B cell (primary cell): ENCODE measurements around the gene FAM217B. TPM values are rescaled to one million over a fixed set of nuclear protein-coding genes. Genes with fewer than 3 reads are reported as not detected.

Experiments used
- ATAC-seq: fragments of 200-7000 bp; cut with Tn5 transposase; one replicate; pipeline ENCODE4 v1.10.0; 2021; ENCODE audit warnings: low read depth, mild to moderate bottlenecking, moderate number of reproducible peaks, moderate library complexity
- CTCF ChIA-PET: fragments of 350-600 bp; sonication (Branson Sonifier 250); formaldehyde crosslinking; loops from one replicate; lab custom pipeline; 2021; ENCODE audit warnings: antibody characterized with exemption, inconsistent platforms; lab: Charles Lee
- POLR2A ChIA-PET: fragments of 350-600 bp; sonication (Branson Sonifier 250); formaldehyde crosslinking; loops from one replicate; lab custom pipeline; 2021; ENCODE audit warnings: antibody characterized with exemption; lab: Charles Lee
- DNase-seq: peaks from one replicate; pipeline ENCODE4 v3.0.0; 2013
- H2AFZ ChIP-seq: 2 replicates; pipeline ENCODE4 v1.6.1; 2012; ENCODE audit warnings: mild to moderate bottlenecking, low read depth, low read length; ENCODE audit not compliant: insufficient read depth, poor library complexity, severe bottlenecking
- H3K27ac ChIP-seq, 2 donors: 1 replicate in 1 of 2; 2 replicates in 1 of 2; pipeline ENCODE4 v1.5.1; 2012 to 2013; ENCODE audit warnings: low read length in 2 of 2, mild to moderate bottlenecking in 2 of 2, moderate library complexity in 1 of 2
- H3K27me3 ChIP-seq, 4 experiments: fragments of 200-600 bp in 1 of 4; sonication (generic) in 1 of 4; replicated peaks in 1 of 4; 1 replicate in 2 of 4; 2 replicates in 2 of 4; pipeline versions ENCODE4 v1.6.1 to v1.7.0; 2013 to 2016; ENCODE audit warnings: low read length in 3 of 4, mild to moderate bottlenecking in 2 of 4, mixed read lengths in 1 of 4, moderate library complexity in 1 of 4; ENCODE audit not compliant: insufficient read depth in 4 of 4, control insufficient read depth in 3 of 4; ENCODE audit errors: control extremely low read depth in 1 of 4
- H3K36me3 ChIP-seq, 2 experiments: replicated peaks in 1 of 2; 1 replicate in 1 of 2; 2 replicates in 1 of 2; pipeline versions ENCODE4 v1.6.1 to v1.7.1; 2013; ENCODE audit warnings: low read length in 1 of 2; ENCODE audit not compliant: insufficient read depth in 2 of 2, control insufficient read depth in 1 of 2; ENCODE audit errors: control extremely low read depth in 1 of 2, extremely low read depth in 1 of 2
- H3K4me1 ChIP-seq, 2 donors: fragments of 200-600 bp in 1 of 2; sonication (generic) in 1 of 2; 1 replicate in 1 of 2; 2 replicates in 1 of 2; pipeline versions ENCODE4 v1.5.1 to v1.6.1; 2013 to 2017; ENCODE audit warnings: low read length in 2 of 2; ENCODE audit not compliant: control insufficient read depth in 2 of 2, insufficient read depth in 2 of 2
- H3K4me2 ChIP-seq: replicated peaks from 2 replicates; pipeline ENCODE3; 2012; ENCODE audit warnings: mild to moderate bottlenecking, low read depth, low read length; ENCODE audit not compliant: poor library complexity, severe bottlenecking
- H3K4me3 ChIP-seq, 5 experiments: fragments of 200-600 bp in 1 of 5; sonication (generic) in 1 of 5; 1 replicate in 3 of 5; 2 replicates in 2 of 5; pipeline versions ENCODE4 v1.5.1 to v1.7.0; 2011 to 2016; ENCODE audit warnings: low read length in 4 of 5, mild to moderate bottlenecking in 4 of 5, low read depth in 2 of 5, control low read depth in 1 of 5, moderate library complexity in 1 of 5; ENCODE audit not compliant: insufficient read depth in 1 of 5; ENCODE audit errors: control extremely low read depth in 1 of 5, extremely low read depth in 1 of 5
- H3K79me2 ChIP-seq: fragments of 200-600 bp; sonication (generic); one replicate; pipeline ENCODE4 v1.6.0; 2016; ENCODE audit warnings: low read length; ENCODE audit not compliant: control insufficient read depth, insufficient read depth
- H3K9ac ChIP-seq: fragments of 200-600 bp; sonication (generic); 2 replicates; pipeline ENCODE4 v1.6.1; 2017; ENCODE audit warnings: mild to moderate bottlenecking, low read length, moderate library complexity
- H3K9me3 ChIP-seq, 3 donors: one replicate each; pipeline versions ENCODE4 v1.6.1 to v1.7.1; 2013; ENCODE audit warnings: low read length in 2 of 3; ENCODE audit not compliant: control insufficient read depth in 2 of 3, insufficient read depth in 1 of 3; ENCODE audit errors: control extremely low read depth in 1 of 3
- H4K20me1 ChIP-seq: 2 replicates; pipeline ENCODE4 v1.6.0; 2012; ENCODE audit warnings: mild to moderate bottlenecking, low read length; ENCODE audit not compliant: insufficient read depth, control insufficient read depth, poor library complexity, severe bottlenecking
- H3K27ac Mint-ChIP-seq: one replicate; pipeline ENCODE4 v1.8.0; 2021; ENCODE audit warnings: mixed read lengths
- H3K27me3 Mint-ChIP-seq: one replicate; pipeline ENCODE4 v1.8.0; 2021; ENCODE audit warnings: mixed read lengths
- H3K4me1 Mint-ChIP-seq: one replicate; pipeline ENCODE4 v1.8.0; 2021; ENCODE audit warnings: mixed read lengths
- H3K4me3 Mint-ChIP-seq: one replicate; pipeline ENCODE4 v1.8.0; 2021; ENCODE audit warnings: mixed read lengths
- H3K9me3 Mint-ChIP-seq: one replicate; pipeline ENCODE4 v1.8.0; 2022; ENCODE audit warnings: mixed read lengths; ENCODE audit not compliant: insufficient read depth
- CTCF ChIP-seq: fragments of 200-600 bp; IDR thresholded peaks from one replicate; pipeline ENCODE4 v1.8.0; 2022; ENCODE audit warnings: antibody characterized with exemption, mild to moderate bottlenecking
- EZH2 ChIP-seq: IDR thresholded peaks from 2 replicates; pipeline ENCODE4 v1.6.1; 2012; ENCODE audit warnings: borderline replicate concordance, low read depth, mild to moderate bottlenecking, moderate library complexity, low read length; ENCODE audit not compliant: insufficient read depth, poor library complexity, severe bottlenecking
- whole genome bisulfite sequencing: methylation state at CpG from one replicate; pipeline ENCODE4 v1.1.5; 2013; ENCODE audit warnings: missing lambda C conversion rate; ENCODE audit not compliant: insufficient coverage; 5-methylcytosine and 5-hydroxymethylcytosine counted together
- intact Hi-C: fragments of 100-400 bp; cut with micrococcal nuclease; formaldehyde crosslinking; loops from one replicate; pipeline ENCODE4 v1.10.0; 2022
- polyA plus RNA-seq: library from polyadenylated mRNA; depleted of rRNA; stranded (reverse); fragments of >200 nt; gene quantifications from 2 replicates; pipeline ENCODE4 v1.2.3, GENCODE V29; 2012
- total RNA-seq, 2 donors: library from RNA; stranded (reverse); fragments of 120-200 nt in 1 of 2; gene quantifications; 1 replicate in 1 of 2; 2 replicates in 1 of 2; pipeline versions ENCODE4 v1.2.3 to v1.2.4, GENCODE V29; 2013 to 2022

FAM217B gene
- total and polyA plus RNA-seq, 2 donors (not counting 1 experiment from before 2014, with no cell fraction given), result 3.6 to 34.9 TPM

GRCh38 chr20:59966428-59966827 is 26.2 kb downstream of the FAM217B start:
- H3K27me3 ChIP-seq, result no peaks in the 10 kb centered on the region

GRCh38 chr20:59971428-59971827 is 31.2 kb downstream of the FAM217B start:
- no peaks in the 10 kb centered on the region for H4K20me1 ChIP-seq
- ATAC-seq (no peak), DNase-seq (no peak)
- H3K27me3 Mint-ChIP-seq, result no peaks in the 10 kb centered on the region
- H3K36me3 ChIP-seq, result no peaks in the 10 kb centered on the region
- no peaks in the 10 kb centered on the region for H3K27me3 ChIP-seq
- no peaks in the 10 kb centered on the region for H3K79me2 ChIP-seq
- H3K4me3 ChIP-seq, result no peak overlapping the region
- H3K4me1 ChIP-seq, result no peaks in the 10 kb centered on the region
- no peak overlapping the region for H2AFZ ChIP-seq
- H3K9me3 Mint-ChIP-seq, result no peaks in the 10 kb centered on the region
- WGBS, result no CpG with 5 or more reads among the region's 1 CpG
- H3K9me3 ChIP-seq, result no peaks in the 10 kb centered on the region
- TF ChIP-seq CTCF (no peak), EZH2 (no peak)
- H3K27ac ChIP-seq, result no peak overlapping the region
- no peak overlapping the region for H3K27ac Mint-ChIP-seq
- H3K4me2 ChIP-seq, result no peak overlapping the region
- ChIA-PET POLR2A (no interaction called here), CTCF (no interaction called here)
- no peaks in the 10 kb centered on the region for H3K4me1 Mint-ChIP-seq
- intact Hi-C loops, result no loop called here
- no peak overlapping the region for H3K9ac ChIP-seq
- no peak overlapping the region for H3K4me3 Mint-ChIP-seq

More at GRCh38 chr20:59966428-59966827, 26.2 kb downstream of the FAM217B start:
- no peak overlapping the region for H3K27ac Mint-ChIP-seq
- DNase-seq, result no peak
- Histone ChIP-seq H3K4me1 (no peaks in the 10 kb centered on the region), H4K20me1 (no peaks in the 10 kb centered on the region), H3K4me2 (no peak overlapping the region), H3K9me3 (no peaks in the 10 kb centered on the region), H3K36me3 (no peaks in the 10 kb centered on the region), H3K27ac (no peak overlapping the region), H2AFZ (no peak overlapping the region), H3K4me3 (no peak overlapping the region), H3K79me2 (no peaks in the 10 kb centered on the region), H3K9ac (no peak overlapping the region)
- WGBS, result no CpG with 5 or more reads among the region's 3 CpGs
- no peaks in the 10 kb centered on the region for H3K27me3 Mint-ChIP-seq
- H3K4me1 Mint-ChIP-seq, result no peaks in the 10 kb centered on the region
- H3K9me3 Mint-ChIP-seq, result no peaks in the 10 kb centered on the region
- H3K4me3 Mint-ChIP-seq, result no peak overlapping the region
- POLR2A ChIA-PET, result no interaction called here
- CTCF ChIA-PET, result no interaction called here
- no peak for TF ChIP-seq EZH2
- TF ChIP-seq CTCF, result no peak
- no peak for ATAC-seq
- intact Hi-C loops, result no loop called here
